Measurements from ENCODE around the gene BAHCC1.

Gene BAHCC1

DNA sequence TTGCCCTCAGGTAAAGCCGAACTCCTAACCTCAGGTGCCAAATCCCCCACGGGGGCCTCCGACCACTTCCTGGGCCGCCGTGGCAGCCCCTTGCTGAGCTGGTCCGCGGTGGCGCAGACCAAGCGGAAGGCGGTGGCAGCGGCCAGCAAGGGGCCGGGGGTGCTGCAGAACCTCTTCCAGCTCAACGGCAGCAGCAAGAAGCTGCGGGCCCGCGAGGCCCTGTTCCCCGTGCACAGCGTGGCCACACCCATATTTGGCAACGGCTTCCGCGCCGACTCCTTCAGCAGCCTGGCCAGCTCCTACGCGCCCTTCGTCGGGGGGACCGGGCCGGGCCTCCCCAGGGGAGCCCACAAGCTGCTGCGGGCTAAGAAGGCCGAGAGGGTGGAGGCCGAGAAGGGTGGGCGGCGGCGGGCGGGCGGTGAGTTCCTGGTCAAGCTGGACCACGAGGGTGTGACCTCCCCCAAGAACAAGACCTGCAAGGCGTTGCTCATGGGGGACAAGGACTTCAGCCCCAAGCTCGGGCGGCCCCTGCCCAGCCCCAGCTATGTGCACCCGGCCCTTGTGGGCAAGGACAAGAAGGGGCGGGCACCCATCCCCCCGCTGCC lies 65.7 kb downstream of the BAHCC1 start:
- no peak for TF ChIP-seq CTCF (IDR thresholded peaks at IDR 0.05; ENCODE audit: low read depth, low read length)
- no peak overlapping the region for H3K4me3 ChIP-seq (ENCODE audit: low read depth, low read length)

- no peak for TF ChIP-seq CTCF (IDR thresholded peaks at IDR 0.05; ENCODE audit: low read depth, low read length)
- no peak overlapping the region for H3K4me3 ChIP-seq (ENCODE audit: low read depth, low read length)
Observed at GRCh38 chr17:81461607-81462500, 66.6 kb downstream of the BAHCC1 start.

DNA sequence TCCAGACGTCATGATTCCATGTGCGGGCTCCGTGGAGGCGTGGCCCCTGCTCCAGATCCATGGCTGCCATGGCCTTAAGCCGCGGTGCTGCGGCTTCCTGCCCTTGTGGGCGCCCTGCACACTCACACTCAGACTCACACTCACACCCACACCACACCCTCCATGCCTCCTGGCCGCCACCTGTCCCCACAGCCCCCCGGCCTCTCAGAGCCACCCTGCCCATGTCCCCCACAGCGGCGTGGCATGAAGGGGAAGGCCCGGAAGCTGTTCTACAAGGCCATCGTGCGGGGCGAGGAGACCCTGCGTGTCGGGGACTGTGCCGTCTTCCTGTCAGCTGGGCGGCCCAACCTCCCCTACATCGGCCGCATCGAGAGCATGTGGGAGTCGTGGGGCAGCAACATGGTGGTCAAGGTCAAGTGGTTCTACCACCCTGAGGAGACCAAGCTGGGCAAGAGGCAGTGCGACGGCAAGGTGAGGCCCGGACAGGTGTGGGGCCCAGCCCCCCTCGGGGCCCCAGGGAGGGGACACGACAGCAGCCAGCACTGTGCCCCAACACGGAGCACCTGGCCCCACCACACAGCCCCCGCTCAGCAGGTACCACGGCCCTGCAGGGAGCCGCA lies 67.4 kb downstream of the BAHCC1 start:
- no peak overlapping the region for H3K4me3 ChIP-seq (ENCODE audit: low read depth, low read length)
- no peak for TF ChIP-seq CTCF (IDR thresholded peaks at IDR 0.05; ENCODE audit: low read depth, low read length)

- TF ChIP-seq CTCF (IDR thresholded peaks at IDR 0.05; ENCODE audit: low read depth, low read length), result no peak
- H3K4me3 ChIP-seq (ENCODE audit: low read depth, low read length), result no peak overlapping the region
Observed at GRCh38 chr17:81463506-81463905, 68.2 kb downstream of the BAHCC1 start.

DNA sequence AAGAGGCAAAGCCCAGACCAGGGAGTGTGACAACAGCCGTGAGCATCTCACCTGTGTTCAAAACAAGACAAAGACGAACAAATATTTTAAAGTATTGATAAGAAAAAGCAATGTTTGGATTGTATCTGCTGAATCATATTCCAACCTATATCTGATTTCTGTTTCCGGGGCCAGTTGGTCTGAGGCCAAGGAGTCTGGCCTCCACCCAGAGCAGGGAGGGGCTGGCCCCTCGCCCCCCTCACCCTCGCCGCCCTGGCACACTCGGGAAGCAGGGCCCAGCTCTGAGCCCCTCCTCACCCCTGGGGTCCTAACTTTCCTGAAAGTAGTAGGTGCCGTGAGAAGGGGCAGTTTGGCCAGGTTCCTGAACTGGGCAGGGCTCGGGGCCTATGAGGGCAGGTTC lies 69.3 kb downstream of the BAHCC1 start:
- TF ChIP-seq CTCF (IDR thresholded peaks at IDR 0.05; ENCODE audit: low read depth, low read length), result no peak
- no peak overlapping the region for H3K4me3 ChIP-seq (ENCODE audit: low read depth, low read length)

- no peak overlapping the region for H3K4me3 ChIP-seq (ENCODE audit: low read depth, low read length)
- TF ChIP-seq CTCF (IDR thresholded peaks at IDR 0.05; ENCODE audit: low read depth, low read length), result no peak
Observed at GRCh38 chr17:81465910-81466309, 70.7 kb downstream of the BAHCC1 start.

Data from WI38 (cell line).